ENCODE results near the gene TMEM33. TPM values are rescaled to one million over a fixed set of nuclear protein-coding genes. Genes with fewer than 3 reads are reported as not detected.
"Not testable (repeated sequence)": the region's sequence is repeated elsewhere in the genome, so short reads cannot be mapped to it uniquely, and the experiment has no call there.

The TMEM33 gene
- total RNA-seq, 4 donors from 2014 or later: 50.7 to 65.4 (median 54.6) TPM

DNA sequence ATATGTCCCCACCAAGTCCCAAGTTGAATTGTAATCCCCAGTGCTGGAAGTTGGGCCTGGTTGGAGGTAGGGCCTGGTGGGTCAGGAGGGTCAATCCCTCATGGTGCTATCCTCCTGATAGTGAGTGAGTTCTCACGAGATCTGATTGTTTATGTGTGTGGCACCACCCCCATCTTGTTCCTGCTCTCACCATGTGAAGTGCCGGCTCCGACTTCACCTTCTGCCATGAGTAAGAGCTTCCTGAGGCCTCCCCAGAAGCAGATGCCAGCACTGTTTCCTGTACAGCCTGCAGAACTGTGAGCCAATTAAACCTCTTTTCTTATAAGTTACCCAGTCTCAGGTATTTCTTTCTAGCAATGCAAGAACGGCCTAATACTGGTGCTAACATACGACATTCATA, 22.7 kb upstream of the TMEM33 start:
- no peaks in the 10 kb centered on the region for H3K27me3 ChIP-seq
- H3K4me1 ChIP-seq: no peaks in the 10 kb centered on the region
- WGBS, 2 donors: 74 to 80% methylated on average over 5 of the region's 5 CpGs
- no peaks in the 10 kb centered on the region for H3K36me3 ChIP-seq
- no peak overlapping the region for H3K4me3 ChIP-seq (replicated peaks in 1 of 3)
- intact Hi-C loops (cut with DNase I): no loop called here
- TF ChIP-seq, protein P1, sequence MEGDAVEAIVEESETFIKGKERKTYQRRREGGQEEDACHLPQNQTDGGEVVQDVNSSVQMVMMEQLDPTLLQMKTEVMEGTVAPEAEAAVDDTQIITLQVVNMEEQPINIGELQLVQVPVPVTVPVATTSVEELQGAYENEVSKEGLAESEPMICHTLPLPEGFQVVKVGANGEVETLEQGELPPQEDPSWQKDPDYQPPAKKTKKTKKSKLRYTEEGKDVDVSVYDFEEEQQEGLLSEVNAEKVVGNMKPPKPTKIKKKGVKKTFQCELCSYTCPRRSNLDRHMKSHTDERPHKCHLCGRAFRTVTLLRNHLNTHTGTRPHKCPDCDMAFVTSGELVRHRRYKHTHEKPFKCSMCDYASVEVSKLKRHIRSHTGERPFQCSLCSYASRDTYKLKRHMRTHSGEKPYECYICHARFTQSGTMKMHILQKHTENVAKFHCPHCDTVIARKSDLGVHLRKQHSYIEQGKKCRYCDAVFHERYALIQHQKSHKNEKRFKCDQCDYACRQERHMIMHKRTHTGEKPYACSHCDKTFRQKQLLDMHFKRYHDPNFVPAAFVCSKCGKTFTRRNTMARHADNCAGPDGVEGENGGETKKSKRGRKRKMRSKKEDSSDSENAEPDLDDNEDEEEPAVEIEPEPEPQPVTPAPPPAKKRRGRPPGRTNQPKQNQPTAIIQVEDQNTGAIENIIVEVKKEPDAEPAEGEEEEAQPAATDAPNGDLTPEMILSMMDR (IDR thresholded peaks at IDR 0.05): no peak
- no peak for TF ChIP-seq POLR2A (IDR thresholded peaks at IDR 0.05)
- no peaks in the 10 kb centered on the region for H3K9me3 ChIP-seq
- H3K27ac ChIP-seq: no peak overlapping the region
- DNase-seq: no peak

DNA sequence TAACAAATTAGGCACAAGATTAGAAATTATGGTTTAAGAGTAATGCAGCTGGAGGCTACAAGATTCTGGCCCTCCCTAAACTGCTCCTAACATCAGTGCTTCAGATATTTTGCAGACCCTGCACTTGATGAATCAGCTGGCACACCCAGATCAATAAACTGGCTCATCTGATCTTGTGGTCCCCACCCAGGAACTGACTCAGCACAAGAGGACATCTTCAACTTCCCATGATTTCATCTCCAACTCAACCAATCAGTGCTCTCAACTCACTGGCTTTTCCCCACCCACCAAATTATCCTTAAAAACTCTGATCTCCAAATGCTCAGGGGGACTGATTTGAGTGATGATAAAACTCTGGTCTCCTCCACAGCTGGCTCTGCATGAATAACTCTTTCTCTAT, 21.7 kb upstream of the TMEM33 start:
- DNase-seq: no peak
- TF ChIP-seq, protein P1 (IDR thresholded peaks at IDR 0.05): no peak
- TF ChIP-seq POLR2A (IDR thresholded peaks at IDR 0.05): no peak
- Histone ChIP-seq H3K27ac (no peak overlapping the region), H3K36me3 (no peaks in the 10 kb centered on the region), H3K27me3 (no peaks in the 10 kb centered on the region), H3K4me3 (replicated peaks in 1 of 3) (no peak overlapping the region), H3K9me3 (no peaks in the 10 kb centered on the region), H3K4me1 (no peaks in the 10 kb centered on the region)
- intact Hi-C loops (cut with DNase I): no loop called here

DNA sequence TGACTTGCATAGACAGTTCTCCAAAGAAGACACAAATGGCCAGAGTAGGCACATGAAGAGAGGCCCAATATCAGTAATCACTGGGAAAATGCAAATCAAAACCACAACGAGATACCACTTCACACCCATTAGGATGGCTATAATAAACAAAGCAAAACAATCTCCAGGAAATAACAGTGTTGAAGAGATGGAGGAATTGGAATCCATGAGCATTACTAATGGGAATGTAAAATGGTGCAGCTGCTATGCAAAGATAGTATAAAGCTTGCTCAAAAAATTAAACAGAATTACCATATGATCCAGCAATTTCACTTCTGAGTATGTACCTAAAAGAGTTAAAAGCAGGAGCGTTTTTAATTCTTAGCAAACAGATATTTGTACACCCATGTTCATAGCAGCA, 17.0 kb upstream of the TMEM33 start:
- 61 to 70% methylated on average over 2 of the region's 2 CpGs for WGBS, 2 donors
- TF ChIP-seq, protein P1 (IDR thresholded peaks at IDR 0.05): no peak
- no peak for TF ChIP-seq POLR2A (IDR thresholded peaks at IDR 0.05)
- intact Hi-C loops (cut with DNase I): no loop called here
- no peaks in the 10 kb centered on the region for H3K27me3 ChIP-seq
- no peak for DNase-seq
- no peak overlapping the region for H3K4me3 ChIP-seq (replicated peaks in 1 of 3)
- no peaks in the 10 kb centered on the region for H3K9me3 ChIP-seq
- no peak overlapping the region for H3K27ac ChIP-seq
- H3K4me1 ChIP-seq: no peaks in the 10 kb centered on the region
- H3K36me3 ChIP-seq: no peaks in the 10 kb centered on the region

DNA sequence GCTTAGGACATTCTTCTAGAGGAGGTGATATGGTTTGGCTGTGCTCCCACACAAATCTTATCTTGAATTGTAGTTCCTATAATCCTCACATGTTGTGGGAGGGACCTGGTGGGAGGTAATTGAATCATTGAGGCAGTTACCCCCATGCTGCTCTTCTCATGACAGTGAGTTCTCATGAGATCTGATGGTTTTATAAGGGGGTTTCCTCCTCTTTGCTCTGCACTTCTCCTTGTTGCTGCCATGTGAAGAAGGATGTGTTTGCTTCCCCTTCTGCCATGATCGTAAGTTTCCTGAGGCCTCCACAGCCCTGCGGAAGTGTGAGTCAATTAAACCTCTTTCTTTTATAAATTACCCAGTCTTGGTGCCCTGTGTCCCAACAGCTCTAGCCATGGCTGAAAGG, 14.8 kb upstream of the TMEM33 start:
- H3K36me3 ChIP-seq; DNase-seq; intact Hi-C loops (cut with DNase I); H3K27me3 ChIP-seq; H3K4me3 ChIP-seq (replicated peaks in 1 of 3); H3K4me1 ChIP-seq; H3K27ac ChIP-seq; H3K9me3 ChIP-seq: not testable (repeated sequence)
- 92 to 100% methylated on average over 2 of the region's 2 CpGs for WGBS, 2 donors

DNA sequence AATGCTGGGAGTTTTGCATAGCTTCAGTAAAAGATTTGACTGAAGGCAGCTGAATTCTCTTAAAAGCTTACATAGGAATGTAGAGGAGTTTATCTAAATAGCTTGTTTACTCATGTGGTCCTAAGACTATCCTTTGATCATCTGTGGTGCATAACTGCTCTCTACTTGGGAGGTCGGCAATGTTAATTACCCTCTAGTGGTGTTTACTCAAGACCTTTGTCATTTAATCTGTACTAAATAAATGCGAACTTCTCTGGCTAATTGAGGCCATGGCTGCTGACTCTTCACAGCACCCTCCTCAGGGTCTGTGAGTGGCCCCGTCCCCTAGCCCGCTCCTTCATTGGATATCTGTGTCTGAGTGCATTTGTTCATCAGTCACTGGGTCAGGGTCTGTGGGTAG, 13.8 kb upstream of the TMEM33 start:
- Histone ChIP-seq H3K36me3 (no peaks in the 10 kb centered on the region), H3K9me3 (no peaks in the 10 kb centered on the region), H3K27me3 (no peaks in the 10 kb centered on the region), H3K27ac (no peak overlapping the region), H3K4me3 (replicated peaks in 1 of 3) (no peak overlapping the region), H3K4me1 (no peaks in the 10 kb centered on the region)
- no peak for DNase-seq
- intact Hi-C loops (cut with DNase I): no loop called here
- TF ChIP-seq, protein P1 (IDR thresholded peaks at IDR 0.05): no peak
- TF ChIP-seq POLR2A (IDR thresholded peaks at IDR 0.05): no peak
- 77 to 79% methylated on average over 4 of the region's 4 CpGs for WGBS, 2 donors
